PC-9 (cell line): ENCODE data around the gene FAT1. TPM values are rescaled to one million over a fixed set of nuclear protein-coding genes. Genes with fewer than 3 reads are reported as not detected.

Source experiments
- BruUV-seq: library from RNA; stranded (reverse); fragments of 400-500 nt; replicated peaks from 2 replicates; lab custom pipeline; 2021; lab: Mats Ljungman, UMichigan
- CTCF ChIA-PET: fragments of 300-600 bp; sonication (Branson Sonifier 250); formaldehyde crosslinking; loops from one replicate; lab custom pipeline; 2022; ENCODE audit warnings: antibody characterized with exemption; lab: Charles Lee
- POLR2A ChIA-PET: fragments of 300-600 bp; sonication (Branson Sonifier 250); formaldehyde crosslinking; loops from one replicate; lab custom pipeline; 2022; ENCODE audit warnings: antibody characterized with exemption; ENCODE audit not compliant: unreplicated experiment; lab: Charles Lee
- DNase-seq, 2 experiments: peaks; one replicate each; pipeline versions ENCODE4 v3.0.0 to v3.0.0-alpha.2; 2015 to 2022; ENCODE audit warnings: mixed read lengths in 1 of 2
- H2AFZ ChIP-seq: fragments of 200-600 bp; sonication (generic); 2 replicates; pipeline ENCODE4 v1.8.1; 2017; ENCODE audit warnings: antibody characterized with exemption
- H3F3A ChIP-seq: fragments of 200-600 bp; sonication (generic); 2 replicates; pipeline ENCODE4 v1.8.1; 2017; ENCODE audit warnings: antibody characterized with exemption, mild to moderate bottlenecking, low read depth; ENCODE audit not compliant: insufficient read depth
- H3K27ac ChIP-seq: fragments of 200-600 bp; sonication (generic); 2 replicates; pipeline ENCODE4 v1.6.1; 2016; ENCODE audit warnings: mixed run types
- H3K27me3 ChIP-seq: fragments of 200-600 bp; sonication (generic); 2 replicates; pipeline ENCODE4 v1.6.1; 2016; ENCODE audit warnings: low read depth, mixed run types; ENCODE audit not compliant: insufficient read depth
- H3K36me3 ChIP-seq: fragments of 200-600 bp; sonication (generic); 2 replicates; pipeline ENCODE4 v1.6.1; 2016; ENCODE audit warnings: low read depth, mixed run types
- H3K4me1 ChIP-seq: fragments of 200-600 bp; sonication (generic); replicated peaks from 2 replicates; pipeline ENCODE4 v1.6.1; 2016; ENCODE audit warnings: mixed run types; ENCODE audit not compliant: insufficient read depth
- H3K4me2 ChIP-seq: fragments of 200-600 bp; sonication (generic); 2 replicates; pipeline ENCODE4 v1.6.1; 2017; ENCODE audit warnings: mixed run types
- H3K4me3 ChIP-seq: fragments of 200-600 bp; sonication (generic); 2 replicates; pipeline ENCODE4 v1.6.1; 2016; ENCODE audit warnings: mixed run types
- H3K79me2 ChIP-seq: fragments of 200-600 bp; sonication (generic); 2 replicates; pipeline ENCODE4 v1.6.1; 2017; ENCODE audit warnings: low read depth, mixed run types
- H3K9me2 ChIP-seq: fragments of 200-600 bp; sonication (generic); 2 replicates; pipeline ENCODE4 v1.8.1; 2017; ENCODE audit warnings: mild to moderate bottlenecking; ENCODE audit not compliant: insufficient read depth
- H3K9me3 ChIP-seq: fragments of 200-600 bp; sonication (generic); 2 replicates; pipeline ENCODE4 v1.8.1; 2016; ENCODE audit warnings: low read depth; ENCODE audit not compliant: insufficient read depth
- H4K20me1 ChIP-seq: fragments of 200-600 bp; sonication (generic); 2 replicates; pipeline ENCODE4 v1.8.1; 2017; ENCODE audit not compliant: insufficient read depth
- CTCF ChIP-seq: fragments of 200-600 bp; sonication (generic); conservative IDR thresholded peaks from 2 replicates; pipeline ENCODE4 v1.6.1; 2017; ENCODE audit warnings: mixed run types, antibody characterized with exemption, mild to moderate bottlenecking, moderate library complexity
- EZH2 ChIP-seq: fragments of 200-600 bp; sonication (generic); IDR thresholded peaks from 2 replicates; pipeline ENCODE4 v1.8.0; 2017; ENCODE audit warnings: antibody characterized with exemption, low read depth
- intact Hi-C: fragments of 100-400 bp; cut with micrococcal nuclease; formaldehyde crosslinking; loops from one replicate; pipeline ENCODE4 v1.10.0; 2022; ENCODE audit not compliant: unreplicated experiment
- total RNA-seq: library from RNA; stranded (reverse); gene quantifications from 2 replicates; pipeline ENCODE4 v1.2.3, GENCODE V29; 2021

FAT1 gene
- total RNA-seq, 1 experiment from 2014 or later = 73.2 TPM

- Histone ChIP-seq H2AFZ (no peak overlapping the region), H3K27ac (no peak overlapping the region), H4K20me1 (no peaks in the 10 kb centered on the region), H3K36me3 (no peaks in the 10 kb centered on the region), H3K79me2 (no peaks in the 10 kb centered on the region), H3K4me3 (no peak overlapping the region), H3K9me2 (no peaks in the 10 kb centered on the region), H3K4me2 (no peak overlapping the region), H3K9me3 (no peaks in the 10 kb centered on the region), H3F3A (no peaks in the 10 kb centered on the region), H3K27me3 (no peaks in the 10 kb centered on the region), H3K4me1 (no peaks in the 10 kb centered on the region)
- ChIA-PET CTCF (no interaction called here), POLR2A (no interaction called here)
- no TSS peak for BruUV-seq
- intact Hi-C loops = no loop called here
- TF ChIP-seq EZH2 (no peak), CTCF (no peak)
- no peak for DNase-seq
Measured at GRCh38 chr4:186755550-186756519, 32.2 kb upstream of the FAT1 start.

- no peaks in the 10 kb centered on the region for H3F3A ChIP-seq
- ChIA-PET POLR2A (no interaction called here), CTCF (no interaction called here)
- DNase-seq = no peak
- no TSS peak for BruUV-seq
- intact Hi-C loops = no loop called here
- no peaks in the 10 kb centered on the region for H3K36me3 ChIP-seq
- H2AFZ ChIP-seq = no peak overlapping the region
- TF ChIP-seq CTCF (no peak), EZH2 (no peak)
- no peaks in the 10 kb centered on the region for H3K27me3 ChIP-seq
- H3K4me3 ChIP-seq = no peak overlapping the region
- H3K4me2 ChIP-seq = no peak overlapping the region
- H3K79me2 ChIP-seq = no peaks in the 10 kb centered on the region
- no peak overlapping the region for H3K27ac ChIP-seq
- H3K4me1 ChIP-seq = no peaks in the 10 kb centered on the region
- no peaks in the 10 kb centered on the region for H3K9me3 ChIP-seq
- H3K9me2 ChIP-seq = no peaks in the 10 kb centered on the region
- no peaks in the 10 kb centered on the region for H4K20me1 ChIP-seq
Measured at GRCh38 chr4:186754976-186755375, 31.3 kb upstream of the FAT1 start.

GRCh38 chr4:186752325-186752724 is 28.7 kb upstream of the FAT1 start:
- intact Hi-C loops = no loop called here
- TF ChIP-seq CTCF (no peak), EZH2 (no peak)
- Histone ChIP-seq H3K4me3 (no peak overlapping the region), H3K9me2 (no peaks in the 10 kb centered on the region), H4K20me1 (no peaks in the 10 kb centered on the region), H3K4me2 (no peak overlapping the region), H3F3A (no peaks in the 10 kb centered on the region), H3K36me3 (no peaks in the 10 kb centered on the region), H3K9me3 (no peaks in the 10 kb centered on the region), H3K4me1 (no peaks in the 10 kb centered on the region), H3K27ac (no peak overlapping the region), H3K79me2 (no peaks in the 10 kb centered on the region), H3K27me3 (no peaks in the 10 kb centered on the region), H2AFZ (no peak overlapping the region)
- DNase-seq = no peak
- ChIA-PET POLR2A (no interaction called here), CTCF (no interaction called here)
- no TSS peak for BruUV-seq
